Stomach (tissue), 9 donors: ENCODE results near the gene WIPI1. TPM values are rescaled to one million over a fixed set of nuclear protein-coding genes. Genes with fewer than 3 reads are reported as not detected.

ENCODE experiments used
- DNase-seq, 2 donors: peaks; one replicate each; pipeline versions ENCODE4 v3.0.0 to v3.0.0-alpha.2; 2013 to 2019
- H3K27ac ChIP-seq, 5 donors: fragments of 200-600 bp in 4 of 5; sonication (generic) in 4 of 5; one replicate each; pipeline ENCODE4 v1.5.1; 2013 to 2019; ENCODE audit warnings: mild to moderate bottlenecking in 1 of 5, moderate library complexity in 1 of 5
- H3K27me3 ChIP-seq, 3 donors: fragments of 200-600 bp; sonication (generic); one replicate each; pipeline ENCODE4 v1.5.1; 2017 to 2019; ENCODE audit warnings: mixed run types in 1 of 3
- H3K36me3 ChIP-seq, 4 donors: fragments of 200-600 bp; sonication (generic); 1 replicate in 3 of 4; 2 replicates in 1 of 4; pipeline ENCODE4 v1.5.1; 2016 to 2019
- H3K4me1 ChIP-seq, 4 donors: fragments of 200-600 bp; sonication (generic); one replicate each; pipeline ENCODE4 v1.5.1; 2016 to 2019
- H3K4me3 ChIP-seq, 4 donors: fragments of 200-600 bp; sonication (generic) in 3 of 4; one replicate each; pipeline ENCODE4 v1.5.1; 2016 to 2019; ENCODE audit warnings: mild to moderate bottlenecking in 1 of 4
- H3K9me3 ChIP-seq, 4 donors: fragments of 200-600 bp; sonication (generic); one replicate each; pipeline ENCODE4 v1.5.1; 2016 to 2019
- EP300 ChIP-seq: sonication (generic); formaldehyde crosslinking; IDR thresholded peaks from one replicate; pipeline ENCODE4 v1.6.1; 2017; ENCODE audit warnings: antibody characterized with exemption
- POLR2A ChIP-seq, 4 donors: fragments of 450-650 bp; IDR thresholded peaks; one replicate each; pipeline ENCODE4 v1.6.1; 2016; ENCODE audit warnings: antibody characterized with exemption in 4 of 4, control low read depth in 2 of 4, mild to moderate bottlenecking in 1 of 4, moderate library complexity in 1 of 4
- POLR2AphosphoS5 ChIP-seq, 3 donors: sonication (generic); formaldehyde crosslinking; IDR thresholded peaks; one replicate each; pipeline ENCODE4 v1.6.1; 2016; ENCODE audit warnings: antibody characterized with exemption in 3 of 3
- WGBS, 5 donors: extraction: QIAGEN DNeasy Blood & Tissue Kit in 3 of 5; methylation state at CpG; one replicate each; pipeline versions ENCODE4 v1.1.5 to v1.1.7; 2013 to 2018; 5-methylcytosine and 5-hydroxymethylcytosine counted together
- intact Hi-C: fragments of 100-400 bp; cut with DNase I; formaldehyde crosslinking; loops from one replicate; pipeline ENCODE4 v1.15.1; 2023; ENCODE audit warnings: low total_unique reads
- polyA plus RNA-seq, 3 donors: library from polyadenylated mRNA; stranded (reverse); fragments of 200-250 nt; gene quantifications; one replicate each; pipeline ENCODE4 v1.2.3, GENCODE V29; 2013
- total RNA-seq, 5 donors: library from RNA; depleted of rRNA; stranded (reverse); fragments of >200 nt; gene quantifications; one replicate each; pipeline versions ENCODE4 v1.1.0 to v1.2.3, GENCODE V29; 2014 to 2016
- TF ChIP-seq, protein P1 (sequence below), 7 experiments: fragments of 450-650 bp in 4 of 7; fragments of 200-600 bp in 3 of 7; sonication (generic) in 3 of 7; IDR thresholded peaks; one replicate each; pipeline ENCODE4 v1.5.1; 2016 to 2019; ENCODE audit warnings: antibody characterized with exemption in 7 of 7, control low read depth in 2 of 7, mild to moderate bottlenecking in 1 of 7
- donor health status: healthy with polysubstance abuse.
- donor health status: Bipolar disorder and iron deficiency.
- donor health status: healthy.

The WIPI1 gene
- total and polyA plus RNA-seq, 8 donors, result 8.2 to 99.1 (median 43.2) TPM

DNA sequence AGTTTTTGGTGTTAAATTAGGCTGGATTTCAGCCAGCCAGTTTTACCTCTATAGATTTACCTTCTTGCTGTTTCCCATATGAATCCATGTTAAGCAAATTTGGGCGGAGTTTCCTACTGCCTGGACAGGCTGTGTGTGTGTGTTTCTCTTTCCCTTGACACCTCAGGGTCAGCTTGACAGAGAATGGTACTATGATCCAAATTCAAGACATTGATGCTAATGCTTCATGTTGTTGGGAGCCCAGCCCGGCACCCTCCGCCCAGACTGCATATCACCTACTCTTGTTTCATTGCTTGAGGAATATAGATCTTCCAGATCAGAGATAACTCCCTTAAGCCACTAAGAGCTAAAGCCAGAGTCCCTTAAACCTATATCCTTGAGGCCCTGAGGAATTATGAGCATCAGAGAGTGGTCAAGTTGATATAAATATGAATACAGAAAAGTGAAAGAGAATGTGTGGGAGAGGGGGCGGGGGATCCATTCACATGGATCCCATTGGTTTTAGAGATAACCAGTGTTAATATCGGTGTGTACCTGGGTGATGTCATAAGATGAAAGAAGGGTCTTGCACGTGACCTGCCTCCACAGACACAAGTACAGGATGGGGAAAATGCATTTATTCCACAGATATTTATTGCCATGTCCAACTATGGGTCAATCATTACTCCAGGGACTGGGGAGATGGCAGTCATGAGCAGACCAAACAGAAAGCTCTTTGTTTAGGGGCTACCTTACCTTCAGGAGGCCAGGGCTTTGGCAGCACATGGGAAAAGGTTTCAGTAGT lies 69.7 kb downstream of the WIPI1 start:
- TF ChIP-seq POLR2AphosphoS5 (IDR thresholded peaks at IDR 0.05), result no peak
- TF ChIP-seq, protein P1, sequence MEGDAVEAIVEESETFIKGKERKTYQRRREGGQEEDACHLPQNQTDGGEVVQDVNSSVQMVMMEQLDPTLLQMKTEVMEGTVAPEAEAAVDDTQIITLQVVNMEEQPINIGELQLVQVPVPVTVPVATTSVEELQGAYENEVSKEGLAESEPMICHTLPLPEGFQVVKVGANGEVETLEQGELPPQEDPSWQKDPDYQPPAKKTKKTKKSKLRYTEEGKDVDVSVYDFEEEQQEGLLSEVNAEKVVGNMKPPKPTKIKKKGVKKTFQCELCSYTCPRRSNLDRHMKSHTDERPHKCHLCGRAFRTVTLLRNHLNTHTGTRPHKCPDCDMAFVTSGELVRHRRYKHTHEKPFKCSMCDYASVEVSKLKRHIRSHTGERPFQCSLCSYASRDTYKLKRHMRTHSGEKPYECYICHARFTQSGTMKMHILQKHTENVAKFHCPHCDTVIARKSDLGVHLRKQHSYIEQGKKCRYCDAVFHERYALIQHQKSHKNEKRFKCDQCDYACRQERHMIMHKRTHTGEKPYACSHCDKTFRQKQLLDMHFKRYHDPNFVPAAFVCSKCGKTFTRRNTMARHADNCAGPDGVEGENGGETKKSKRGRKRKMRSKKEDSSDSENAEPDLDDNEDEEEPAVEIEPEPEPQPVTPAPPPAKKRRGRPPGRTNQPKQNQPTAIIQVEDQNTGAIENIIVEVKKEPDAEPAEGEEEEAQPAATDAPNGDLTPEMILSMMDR (IDR thresholded peaks at IDR 0.05), result no peak
- TF ChIP-seq EP300, result no peak
- TF ChIP-seq POLR2A (IDR thresholded peaks at IDR 0.05), result no peak
- WGBS, 5 donors, result 89 to 91% (median 90%) methylated on average over 6 of the region's 6 CpGs
- Histone ChIP-seq H3K36me3 (no peaks in the 10 kb centered on the region), H3K27ac (no peak overlapping the region), H3K4me1 (peaks cover 0 to 16% (median 11%) of the 10 kb centered on the region in 4 donors), H3K4me3 (no peak overlapping the region), H3K9me3 (no peaks in the 10 kb centered on the region), H3K27me3 (no peaks in the 10 kb centered on the region)
- intact Hi-C loops, result no loop called here
- DNase-seq, result no peak

DNA sequence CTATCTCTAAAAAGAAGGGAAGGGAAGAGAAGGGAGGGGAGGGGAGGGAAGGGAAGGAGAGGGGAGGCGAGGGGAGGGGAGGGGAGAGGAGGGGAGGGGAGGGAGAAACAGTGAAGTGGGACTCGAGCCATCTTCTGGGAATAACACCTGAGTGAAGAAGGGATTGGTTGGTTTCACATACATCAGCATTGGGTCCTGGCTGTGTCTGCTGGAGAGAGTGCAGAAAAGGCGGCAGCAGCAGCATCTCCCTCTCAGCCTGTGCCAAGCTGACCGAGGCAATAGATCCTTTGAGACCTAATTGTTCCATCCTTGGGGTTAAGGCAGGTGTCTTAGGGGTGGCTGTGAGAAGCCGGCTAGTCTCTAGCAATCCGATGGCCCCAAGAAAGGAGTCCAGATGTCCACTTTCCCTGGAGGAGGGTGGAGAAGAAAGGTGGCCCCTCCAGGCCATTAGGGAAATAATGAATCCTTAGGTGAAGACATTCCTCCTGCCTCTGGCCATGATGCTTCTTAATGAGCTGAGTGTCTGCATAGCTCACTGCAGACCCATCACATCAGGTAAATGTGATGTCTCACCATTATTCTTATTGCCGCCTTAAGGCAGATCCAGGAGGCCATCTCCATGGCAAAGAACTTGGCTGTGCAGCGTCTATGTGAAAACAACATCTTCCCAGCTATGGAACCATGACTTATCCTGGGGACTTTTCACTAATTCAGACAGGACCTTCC lies 71.6 kb downstream of the WIPI1 start:
- DNase-seq, result no peak
- TF ChIP-seq EP300 (no peak), POLR2AphosphoS5 (IDR thresholded peaks at IDR 0.05) (no peak), POLR2A (IDR thresholded peaks at IDR 0.05) (no peak)
- TF ChIP-seq, protein P1 (IDR thresholded peaks at IDR 0.05), result no peak
- H3K27ac ChIP-seq, result peak overlapping the region in 1 of 5 donors; percentile 18
- no peak overlapping the region for H3K4me3 ChIP-seq
- peaks cover 0 to 16% (median 10%) of the 10 kb centered on the region in 4 donors for H3K4me1 ChIP-seq
- H3K36me3 ChIP-seq, result no peaks in the 10 kb centered on the region
- no peaks in the 10 kb centered on the region for H3K27me3 ChIP-seq
- no peaks in the 10 kb centered on the region for H3K9me3 ChIP-seq
- intact Hi-C loops, result no loop called here
- 79 to 92% (median 90%) methylated on average over 7 to 8 of the region's 8 CpGs for WGBS, 5 donors

DNA sequence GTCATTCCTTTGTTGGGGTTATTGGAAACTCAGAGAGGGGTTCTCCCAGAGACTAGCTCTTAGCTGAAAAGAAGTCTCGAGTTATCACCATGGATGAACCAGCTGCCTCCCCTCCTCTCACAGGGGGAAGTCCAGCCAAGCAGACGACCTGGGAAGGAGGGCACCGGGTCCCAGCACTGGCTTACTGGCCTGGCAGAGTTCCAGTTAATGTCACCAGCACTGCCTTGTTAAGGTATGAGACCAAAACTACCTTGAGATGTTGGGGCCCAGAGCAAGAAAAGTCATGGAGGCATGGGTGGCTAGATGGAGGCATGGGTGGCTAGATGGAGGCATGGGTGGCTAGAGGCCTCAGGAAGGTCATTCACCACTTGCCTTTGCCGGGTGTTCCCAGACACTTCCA lies 72.4 kb downstream of the WIPI1 start:
- Histone ChIP-seq H3K36me3 (no peaks in the 10 kb centered on the region), H3K4me3 (no peak overlapping the region), H3K9me3 (no peaks in the 10 kb centered on the region), H3K4me1 (peaks cover 0 to 16% (median 10%) of the 10 kb centered on the region in 4 donors), H3K27me3 (no peaks in the 10 kb centered on the region), H3K27ac (peak overlapping the region in 1 of 5 donors; percentile 26)
- WGBS, 5 donors, result 87 to 93% (median 90%) methylated on average over 4 of the region's 4 CpGs
- intact Hi-C loops, result no loop called here
- TF ChIP-seq EP300 (no peak), POLR2AphosphoS5 (IDR thresholded peaks at IDR 0.05) (no peak), POLR2A (IDR thresholded peaks at IDR 0.05) (no peak)
- TF ChIP-seq, protein P1 (IDR thresholded peaks at IDR 0.05), result no peak
- DNase-seq, result no peak

DNA sequence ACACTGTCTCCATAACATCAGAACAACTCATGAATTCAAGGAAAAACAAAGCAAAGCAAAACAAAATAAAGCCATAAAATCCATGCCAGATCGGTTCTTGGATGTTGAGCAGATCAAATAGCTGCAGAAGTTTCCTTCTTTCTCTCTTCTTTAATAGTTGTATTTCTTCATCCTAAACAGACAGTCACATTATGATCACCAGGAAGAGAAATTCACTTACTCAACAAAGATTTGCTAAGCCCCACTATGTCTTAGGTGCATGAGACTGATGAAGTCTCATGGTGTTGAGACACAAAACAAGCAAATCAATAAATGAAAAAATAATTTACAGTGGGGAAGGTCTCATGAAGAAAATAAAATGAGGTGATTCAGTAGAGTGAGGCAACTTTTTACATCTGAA lies 72.8 kb downstream of the WIPI1 start:
- intact Hi-C loops, result no loop called here
- Histone ChIP-seq H3K4me1 (peaks cover under 1 to 16% (median 10%) of the 10 kb centered on the region in 4 donors), H3K4me3 (no peak overlapping the region), H3K9me3 (no peaks in the 10 kb centered on the region), H3K36me3 (no peaks in the 10 kb centered on the region), H3K27me3 (no peaks in the 10 kb centered on the region), H3K27ac (peak overlapping the region in 4 of 5 donors; percentile 1 to 70 (median 34))
- 74 to 91% (median 79%) methylated on average over 1 of the region's 1 CpG for WGBS, 5 donors
- TF ChIP-seq POLR2AphosphoS5 (IDR thresholded peaks at IDR 0.05), result no peak
- no peak for TF ChIP-seq EP300
- TF ChIP-seq, protein P1 (IDR thresholded peaks at IDR 0.05), result no peak
- TF ChIP-seq POLR2A (IDR thresholded peaks at IDR 0.05), result no peak
- DNase-seq, result no peak
